Neural cell (in vitro differentiated cells): ENCODE measurements around the gene LCN10. TPM values are rescaled to one million over a fixed set of nuclear protein-coding genes. Genes with fewer than 3 reads are reported as not detected.

Source experiments
- H2AFZ ChIP-seq: fragments of 200-600, 300-800 bp; sonication (generic), shearing (Covaris generic); 2 replicates; pipeline ENCODE4 v1.6.0; 2014; ENCODE audit warnings: low read depth, mild to moderate bottlenecking, antibody characterized with exemption, low read length, moderate library complexity
- H3F3A ChIP-seq: fragments of 200-600 bp; shearing (Covaris generic); 2 replicates; pipeline ENCODE4 v1.6.1; 2016; ENCODE audit warnings: mild to moderate bottlenecking, moderate library complexity, mixed read lengths, antibody characterized with exemption, low read length; ENCODE audit not compliant: insufficient read depth, poor library complexity, severe bottlenecking
- H3K27ac ChIP-seq: fragments of 200-600, 300-800 bp; sonication (generic), shearing (Covaris generic); 2 replicates; pipeline ENCODE4 v1.5.1; 2014; ENCODE audit warnings: mild to moderate bottlenecking, low read length, moderate library complexity
- H3K27me3 ChIP-seq: fragments of 300-800, 200-600 bp; sonication (generic), shearing (Covaris generic); 2 replicates; pipeline ENCODE4 v1.6.0; 2014; ENCODE audit warnings: mild to moderate bottlenecking, low read depth, low read length, moderate library complexity; ENCODE audit not compliant: insufficient read depth
- H3K36me3 ChIP-seq: fragments of 300-800, 200-600 bp; sonication (generic), shearing (Covaris generic); 2 replicates; pipeline ENCODE4 v1.5.1; 2014; ENCODE audit warnings: mild to moderate bottlenecking, antibody characterized with exemption, low read length, moderate library complexity; ENCODE audit not compliant: insufficient read depth
- H3K4me2 ChIP-seq: fragments of 300-800, 200-600 bp; sonication (generic), shearing (Covaris generic); 2 replicates; pipeline ENCODE4 v1.6.0; 2014; ENCODE audit warnings: mild to moderate bottlenecking, low read length
- H3K4me3 ChIP-seq: fragments of 300-800, 200-600 bp; sonication (generic), shearing (Covaris generic); 2 replicates; pipeline ENCODE4 v1.5.1; 2014; ENCODE audit warnings: mild to moderate bottlenecking, low read length, moderate library complexity
- H3K79me2 ChIP-seq: fragments of 200-600 bp; shearing (Covaris generic); replicated peaks from 2 replicates; pipeline ENCODE4 v1.6.0; 2014; ENCODE audit warnings: mild to moderate bottlenecking, low read length, moderate library complexity; ENCODE audit not compliant: insufficient read depth
- H3K9ac ChIP-seq: fragments of 300-800, 200-600 bp; sonication (generic), shearing (Covaris generic); 2 replicates; pipeline ENCODE4 v1.6.1; 2016; ENCODE audit warnings: mild to moderate bottlenecking, low read length, mixed read lengths
- H3K9me2 ChIP-seq: fragments of 200-600 bp; shearing (Covaris generic); 2 replicates; pipeline ENCODE4 v1.6.1; 2016; ENCODE audit warnings: mild to moderate bottlenecking, low read length, mixed read lengths; ENCODE audit not compliant: insufficient read depth
- H3K9me3 ChIP-seq: fragments of 200-600, 300-800 bp; sonication (generic), shearing (Covaris generic); 2 replicates; pipeline ENCODE4 v1.6.1; 2016; ENCODE audit warnings: mild to moderate bottlenecking, mixed run types, low read length, moderate library complexity, mixed read lengths
- H4K20me1 ChIP-seq: fragments of 200-600 bp; shearing (Covaris generic); 2 replicates; pipeline ENCODE4 v1.6.1; 2016; ENCODE audit warnings: mild to moderate bottlenecking, mixed run types; ENCODE audit not compliant: insufficient read depth
- CTCF ChIP-seq: fragments of 450-650 bp; IDR thresholded peaks from 2 replicates; pipeline ENCODE4 v1.5.1; 2014; ENCODE audit warnings: antibody characterized with exemption, mild to moderate bottlenecking, moderate library complexity; ENCODE audit not compliant: poor library complexity, severe bottlenecking
- EP300 ChIP-seq: fragments of 450-650 bp; conservative IDR thresholded peaks from 2 replicates; pipeline ENCODE4 v1.6.1; 2014; ENCODE audit warnings: antibody characterized with exemption, mild to moderate bottlenecking, moderate library complexity; ENCODE audit not compliant: poor library complexity, severe bottlenecking
- EZH2 ChIP-seq: fragments of 200-600, 300-800 bp; shearing (Covaris generic), sonication (generic); IDR thresholded peaks from 2 replicates; pipeline ENCODE4 v1.6.1; 2014; ENCODE audit warnings: antibody characterized with exemption, low read length, borderline replicate concordance, mild to moderate bottlenecking; ENCODE audit not compliant: insufficient read depth, poor library complexity, severe bottlenecking
- MXI1 ChIP-seq: fragments of 450-650 bp; conservative IDR thresholded peaks from 2 replicates; pipeline ENCODE4 v1.6.1; 2014; ENCODE audit warnings: antibody characterized with exemption, mild to moderate bottlenecking; ENCODE audit not compliant: poor library complexity, severe bottlenecking
- POLR2AphosphoS5 ChIP-seq: IDR thresholded peaks from 2 replicates; pipeline ENCODE4 v1.6.1; 2012
- RAD21 ChIP-seq: fragments of 450-650 bp; conservative IDR thresholded peaks from 2 replicates; pipeline ENCODE4 v1.6.1; 2014; ENCODE audit warnings: antibody characterized with exemption, mild to moderate bottlenecking, moderate library complexity
- REST ChIP-seq: IDR thresholded peaks from 2 replicates; pipeline ENCODE4 v1.6.1; 2012; ENCODE audit warnings: borderline replicate concordance
- SMC3 ChIP-seq: fragments of 450-650 bp; conservative IDR thresholded peaks from 2 replicates; pipeline ENCODE4 v1.6.1; 2014; ENCODE audit warnings: antibody characterized with exemption, mild to moderate bottlenecking, moderate library complexity; ENCODE audit not compliant: poor library complexity
- TAF1 ChIP-seq: IDR thresholded peaks from 2 replicates; pipeline ENCODE4 v1.6.1; 2012; ENCODE audit warnings: low read depth
- polyA plus RNA-seq: library from polyadenylated mRNA; depleted of rRNA; stranded (reverse); fragments of >200 nt; gene quantifications from 2 replicates; pipeline ENCODE4 v1.2.3, GENCODE V29; 2014

The LCN10 gene
- polyA plus RNA-seq, 1 donor from 2014 or later = not detected

GRCh38 chr9:136726118-136726517 lies 16.6 kb downstream of the LCN10 start:
- H3K79me2 ChIP-seq = peaks cover 21% of the 10 kb centered on the region
- no peak overlapping the region for H2AFZ ChIP-seq
- H3F3A ChIP-seq = no peaks in the 10 kb centered on the region
- H3K9me2 ChIP-seq = no peaks in the 10 kb centered on the region
- peak overlapping the region; percentile 94 for H3K4me3 ChIP-seq
- H4K20me1 ChIP-seq = peaks cover 10% of the 10 kb centered on the region
- H3K27me3 ChIP-seq = peaks cover 8% of the 10 kb centered on the region
- H3K36me3 ChIP-seq = no peaks in the 10 kb centered on the region
- no peak for TF ChIP-seq REST
- TF ChIP-seq MXI1 = no peak
- no peak for TF ChIP-seq SMC3
- TF ChIP-seq RAD21 = no peak
- no peak for TF ChIP-seq TAF1
- TF ChIP-seq EP300 = no peak
- TF ChIP-seq POLR2AphosphoS5 = no peak
- no peak for TF ChIP-seq EZH2
- no peak for TF ChIP-seq CTCF
- H3K27ac ChIP-seq = no peak overlapping the region
- H3K9ac ChIP-seq = no peak overlapping the region
- no peaks in the 10 kb centered on the region for H3K9me3 ChIP-seq
- no peak overlapping the region for H3K4me2 ChIP-seq

GRCh38 chr9:136725612-136726011 lies 17.1 kb downstream of the LCN10 start:
- Histone ChIP-seq H3F3A (no peaks in the 10 kb centered on the region), H4K20me1 (peaks cover 10% of the 10 kb centered on the region), H3K79me2 (peaks cover 21% of the 10 kb centered on the region), H3K4me3 (peak overlapping the region; percentile 94), H2AFZ (no peak overlapping the region), H3K4me2 (no peak overlapping the region), H3K9me3 (no peaks in the 10 kb centered on the region), H3K9me2 (no peaks in the 10 kb centered on the region), H3K27me3 (peaks cover 8% of the 10 kb centered on the region), H3K27ac (no peak overlapping the region), H3K36me3 (no peaks in the 10 kb centered on the region), H3K9ac (no peak overlapping the region)
- TF ChIP-seq MXI1 (no peak), REST (no peak), CTCF (no peak), TAF1 (no peak), EZH2 (no peak), POLR2AphosphoS5 (no peak)
